HEK293T (cell line): ENCODE measurements around the gene MRPS15.

Experiments used
- CTCF ChIA-PET: fragments of 350-600 bp; formaldehyde crosslinking; extraction: SDS; loops from one replicate; lab custom pipeline; 2021; ENCODE audit warnings: antibody characterized with exemption, inconsistent platforms; lab: Yijun Ruan, JAX
- POLR2A ChIA-PET: fragments of 350-600 bp; formaldehyde crosslinking; extraction: SDS; loops from one replicate; lab custom pipeline; 2020; ENCODE audit warnings: antibody characterized with exemption, inconsistent platforms; lab: Yijun Ruan, JAX
- DNase-seq: peaks from one replicate; pipeline ENCODE4 v3.0.0; 2012; ENCODE audit warnings: mixed read lengths; ENCODE audit errors: extremely low spot score
- ARNT ChIP-seq: fragments of 450-650 bp; IDR thresholded peaks from 2 replicates; pipeline ENCODE4 v1.6.1; 2017; ENCODE audit warnings: mild to moderate bottlenecking
- BHLHE40 ChIP-seq: fragments of 450-650 bp; IDR thresholded peaks from 2 replicates; pipeline ENCODE4 v1.6.1; 2016; ENCODE audit warnings: mild to moderate bottlenecking, moderate library complexity, borderline replicate concordance
- CTBP1 ChIP-seq: fragments of 450-650 bp; IDR thresholded peaks from 2 replicates; pipeline ENCODE4 v1.6.1; 2016; ENCODE audit warnings: borderline replicate concordance
- ELF4 ChIP-seq: fragments of 450-650 bp; IDR thresholded peaks from 2 replicates; pipeline ENCODE4 v1.6.1; 2017; ENCODE audit warnings: antibody characterized with exemption
- FOXA1 ChIP-seq: fragments of 450-650 bp; IDR thresholded peaks from 2 replicates; pipeline ENCODE4 v1.6.1; 2016; ENCODE audit warnings: mild to moderate bottlenecking
- FOXK2 ChIP-seq: fragments of 450-650 bp; IDR thresholded peaks from 2 replicates; pipeline ENCODE4 v1.6.1; 2016; ENCODE audit warnings: mild to moderate bottlenecking
- FOXM1 ChIP-seq: fragments of 450-650 bp; IDR thresholded peaks from 2 replicates; pipeline ENCODE4 v1.6.1; 2017; ENCODE audit warnings: mild to moderate bottlenecking, borderline replicate concordance
- HDGF ChIP-seq: fragments of 450-650 bp; IDR thresholded peaks from 2 replicates; pipeline ENCODE4 v1.6.1; 2017; ENCODE audit warnings: antibody characterized with exemption, borderline replicate concordance
- L3MBTL2 ChIP-seq: fragments of 450-650 bp; conservative IDR thresholded peaks from 2 replicates; pipeline ENCODE4 v1.6.1; 2016; ENCODE audit warnings: mild to moderate bottlenecking
- LEF1 ChIP-seq: fragments of 450-650 bp; IDR thresholded peaks from 2 replicates; pipeline ENCODE4 v1.6.1; 2017; ENCODE audit warnings: mild to moderate bottlenecking, borderline replicate concordance
- NFRKB ChIP-seq: fragments of 450-650 bp; IDR thresholded peaks from 2 replicates; pipeline ENCODE4 v1.6.1; 2016; ENCODE audit warnings: mild to moderate bottlenecking, moderate library complexity
- SP1 ChIP-seq: fragments of 450-650 bp; IDR thresholded peaks from 2 replicates; pipeline ENCODE4 v1.6.1; 2017
- SUZ12 ChIP-seq: fragments of 450-650 bp; IDR thresholded peaks from 2 replicates; pipeline ENCODE4 v1.6.1; 2016; ENCODE audit warnings: mild to moderate bottlenecking
- TARDBP ChIP-seq: fragments of 450-650 bp; IDR thresholded peaks from 2 replicates; pipeline ENCODE4 v1.6.1; 2016
- ZNF384 ChIP-seq: fragments of 450-650 bp; IDR thresholded peaks from 2 replicates; pipeline ENCODE4 v1.6.1; 2016
- TF ChIP-seq, protein P1 (sequence below): fragments of 450-650 bp; IDR thresholded peaks from 2 replicates; pipeline ENCODE4 v1.6.1; 2016

Gene MRPS15

DNA sequence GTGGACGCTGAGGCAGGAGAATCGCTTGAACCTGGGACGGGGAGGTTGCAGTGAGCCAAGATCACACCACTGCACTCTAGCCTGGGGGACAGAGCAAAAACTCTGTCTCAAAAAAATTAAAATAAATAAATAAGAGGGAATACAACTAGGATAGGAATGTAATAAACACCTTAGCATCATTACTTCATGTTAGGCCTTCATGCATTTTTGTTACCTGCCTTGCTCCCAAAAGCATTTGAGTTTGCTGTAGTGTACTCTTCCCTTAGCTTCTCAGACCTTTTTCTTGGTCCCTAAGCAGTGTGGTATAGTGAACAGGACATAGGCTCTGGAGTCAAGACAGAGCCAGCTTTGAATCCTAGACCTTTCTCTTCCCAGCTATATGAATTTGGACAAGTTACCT is 11.1 kb downstream of the MRPS15 start:
- ChIA-PET CTCF (no interaction called here), POLR2A (interaction anchor here (1.0 to 3.6 kb wide), 2 partner anchors 11 to 31 kb away, joined by 3 to 23 read pairs; partner anchors contain the start of gene MRPS15)
- TF ChIP-seq HDGF (no peak), L3MBTL2 (no peak), TARDBP (no peak), ZNF384 (no peak), ELF4 (no peak), BHLHE40 (no peak), SP1 (no peak), FOXM1 (no peak), SUZ12 (no peak), ARNT (no peak), CTBP1 (no peak), LEF1 (no peak), FOXK2 (no peak), NFRKB (no peak)
- TF ChIP-seq, protein P1, sequence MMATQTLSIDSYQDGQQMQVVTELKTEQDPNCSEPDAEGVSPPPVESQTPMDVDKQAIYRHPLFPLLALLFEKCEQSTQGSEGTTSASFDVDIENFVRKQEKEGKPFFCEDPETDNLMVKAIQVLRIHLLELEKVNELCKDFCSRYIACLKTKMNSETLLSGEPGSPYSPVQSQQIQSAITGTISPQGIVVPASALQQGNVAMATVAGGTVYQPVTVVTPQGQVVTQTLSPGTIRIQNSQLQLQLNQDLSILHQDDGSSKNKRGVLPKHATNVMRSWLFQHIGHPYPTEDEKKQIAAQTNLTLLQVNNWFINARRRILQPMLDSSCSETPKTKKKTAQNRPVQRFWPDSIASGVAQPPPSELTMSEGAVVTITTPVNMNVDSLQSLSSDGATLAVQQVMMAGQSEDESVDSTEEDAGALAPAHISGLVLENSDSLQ, result no peak

DNA sequence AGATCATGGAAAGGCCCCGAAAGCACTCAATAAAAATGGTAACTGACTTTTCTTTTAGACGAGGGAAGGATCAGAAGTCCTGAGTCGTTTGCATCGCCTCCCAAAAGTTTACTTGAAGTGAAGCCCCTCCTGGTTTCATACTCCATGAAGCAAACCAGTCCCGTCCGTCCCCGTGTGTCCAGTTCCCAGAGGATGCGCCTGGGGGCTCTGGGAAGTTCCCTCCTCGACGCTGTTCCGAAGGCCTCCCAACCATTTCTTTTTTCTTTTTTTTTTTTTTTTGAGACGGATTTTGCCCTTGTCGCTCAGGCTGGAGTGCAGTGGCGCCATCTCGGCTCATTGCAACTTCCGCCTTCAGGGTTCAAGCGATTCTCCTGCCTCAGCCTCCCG is 13.3 kb downstream of the MRPS15 start:
- ChIA-PET POLR2A (interaction anchor here (0.8 to 3.7 kb wide), 18 partner anchors 9 to 301 kb away, joined by 3 to 77 read pairs (median 4); partner anchors contain the start of genes CSF3R, EVA1B, MRPS15 and TRAPPC3), CTCF (interaction anchor here (0.7 to 1.3 kb wide), 6 partner anchors 10 to 302 kb away, joined by 3 to 4 read pairs (median 3); partner anchors contain the start of gene TRAPPC3)
- TF ChIP-seq NFRKB (no peak), FOXK2 (no peak), LEF1 (no peak), SUZ12 (no peak), FOXA1 (no peak), CTBP1 (no peak), BHLHE40 (no peak), ZNF384 (no peak), FOXM1 (no peak), L3MBTL2 (no peak)
- TF ChIP-seq, protein P1, result no peak
- no peak for DNase-seq

More for the DNA sequence above, 11.1 kb downstream of the MRPS15 start:
- DNase-seq, result no peak

GRCh38 chr1:36450270-36450918 is 13.8 kb downstream of the MRPS15 start, which contains the start of gene OSCP1:
Gene OSCP1 (minus strand): TSS chr1:36450451. CDS start chr1:36450369, 82 bp downstream.
- TF ChIP-seq, protein P1, result no peak
- TF ChIP-seq L3MBTL2, result peak; percentile 97
- ChIA-PET POLR2A (interaction anchor here (0.8 to 3.7 kb wide), 18 partner anchors 9 to 301 kb away, joined by 3 to 77 read pairs (median 4); partner anchors contain the start of genes CSF3R, EVA1B, MRPS15 and TRAPPC3), CTCF (interaction anchor here (0.7 to 1.3 kb wide), 6 partner anchors 10 to 301 kb away, joined by 3 to 4 read pairs (median 3); partner anchors contain the start of gene TRAPPC3)
- peak; percentile 98 for DNase-seq

- TF ChIP-seq, protein P1, result no peak
- TF ChIP-seq ELF4 (no peak), NFRKB (no peak), BHLHE40 (no peak)
- no peak for DNase-seq
- ChIA-PET POLR2A (interaction anchor here (2.3 to 3.7 kb wide), 2 partner anchors 16 to 62 kb away, joined by 13 to 77 read pairs; partner anchors contain the start of gene MRPS15), CTCF (no interaction called here)
Observed at GRCh38 chr1:36448530-36449056, 15.6 kb downstream of the MRPS15 start.

- POLR2A ChIA-PET, result no interaction called here
- CTCF ChIA-PET, result no interaction called here
- DNase-seq, result no peak
- TF ChIP-seq SUZ12, result no peak
- no peak for TF ChIP-seq SP1
- TF ChIP-seq, protein P1, result no peak
- no peak for TF ChIP-seq BHLHE40
- no peak for TF ChIP-seq FOXA1
- TF ChIP-seq TARDBP, result no peak
- TF ChIP-seq FOXM1, result no peak
- TF ChIP-seq L3MBTL2, result no peak
Observed at GRCh38 chr1:36447450-36447849, 16.7 kb downstream of the MRPS15 start.
